ENCODE data around the gene FOXE1. TPM values are rescaled to one million over a fixed set of nuclear protein-coding genes. Genes with fewer than 3 reads are reported as not detected.

FOXE1 gene
- total RNA-seq, 1 experiment from 2014 or later: not detected

GRCh38 chr9:97858393-97858713 lies 5.3 kb downstream of the FOXE1 start:
- TF ChIP-seq CTCF (conservative IDR thresholded peaks at IDR 0.05; ENCODE audit: low read depth, low read length) (no peak), EZH2 (IDR thresholded peaks at IDR 0.05; ENCODE audit: borderline replicate concordance, low read depth, low read length, poor library complexity, severe bottlenecking) (peak; percentile 72)
- ChIA-PET CTCF (no interaction called here), POLR2A (ENCODE audit: low non-redundant PET) (no interaction called here)
- no peak overlapping the region for H3K4me3 ChIP-seq (ENCODE audit: low read depth, low read length, poor library complexity, severe bottlenecking)
- H3K36me3 ChIP-seq (ENCODE audit: insufficient read depth, low read length, poor library complexity, severe bottlenecking): no peaks in the 10 kb centered on the region
- DNase-seq (ENCODE audit: low spot score): no peak
- no peak overlapping the region for H3K27ac ChIP-seq (ENCODE audit: low read depth, low read length, poor library complexity, severe bottlenecking)
- peaks cover 88% of the 10 kb centered on the region for H3K27me3 ChIP-seq (replicated peaks; ENCODE audit: insufficient read depth, low read depth, low read length, poor library complexity)
- no peaks in the 10 kb centered on the region for H3K9me3 ChIP-seq (ENCODE audit: low read depth, low read length, poor library complexity, severe bottlenecking)
- H3K4me1 ChIP-seq (ENCODE audit: insufficient read depth, low read length, poor library complexity, severe bottlenecking): peaks cover 6% of the 10 kb centered on the region
- BruUV-seq (replicated peaks): no TSS peak
- intact Hi-C loops (cut with micrococcal nuclease; ENCODE audit: unreplicated experiment): no loop called here

DNA sequence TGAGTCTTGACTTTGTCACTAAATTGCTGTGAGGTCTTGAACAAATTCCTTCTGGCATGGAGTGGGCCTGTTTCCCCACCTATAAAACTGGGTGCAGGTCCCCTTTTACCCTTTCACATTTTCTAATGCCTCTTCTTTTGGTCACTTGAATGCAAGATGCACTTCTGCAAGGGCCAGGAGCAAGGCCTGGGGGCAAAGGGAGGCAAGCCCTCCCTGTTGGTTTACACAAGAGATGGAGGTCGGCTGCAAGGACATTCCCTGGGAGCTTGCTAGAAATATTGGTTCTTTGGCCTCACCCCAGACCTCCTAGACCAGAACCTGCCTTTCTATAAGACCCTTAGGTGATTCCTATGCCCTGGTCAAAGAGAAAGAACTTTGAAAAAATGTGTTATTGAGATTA lies 5.8 kb downstream of the FOXE1 start:
- H3K27ac ChIP-seq (ENCODE audit: low read depth, low read length, poor library complexity, severe bottlenecking): no peak overlapping the region
- no peak overlapping the region for H3K4me3 ChIP-seq (ENCODE audit: low read depth, low read length, poor library complexity, severe bottlenecking)
- no peaks in the 10 kb centered on the region for H3K9me3 ChIP-seq (ENCODE audit: low read depth, low read length, poor library complexity, severe bottlenecking)
- DNase-seq (ENCODE audit: low spot score): no peak
- ChIA-PET CTCF (no interaction called here), POLR2A (ENCODE audit: low non-redundant PET) (no interaction called here)
- no TSS peak for BruUV-seq (replicated peaks)
- peaks cover 84% of the 10 kb centered on the region for H3K27me3 ChIP-seq (replicated peaks; ENCODE audit: insufficient read depth, low read depth, low read length, poor library complexity)
- intact Hi-C loops (cut with micrococcal nuclease; ENCODE audit: unreplicated experiment): no loop called here
- H3K4me1 ChIP-seq (ENCODE audit: insufficient read depth, low read length, poor library complexity, severe bottlenecking): peaks cover 1% of the 10 kb centered on the region
- no peaks in the 10 kb centered on the region for H3K36me3 ChIP-seq (ENCODE audit: insufficient read depth, low read length, poor library complexity, severe bottlenecking)
- TF ChIP-seq CTCF (conservative IDR thresholded peaks at IDR 0.05; ENCODE audit: low read depth, low read length) (no peak), EZH2 (IDR thresholded peaks at IDR 0.05; ENCODE audit: borderline replicate concordance, low read depth, low read length, poor library complexity, severe bottlenecking) (no peak)

DNA sequence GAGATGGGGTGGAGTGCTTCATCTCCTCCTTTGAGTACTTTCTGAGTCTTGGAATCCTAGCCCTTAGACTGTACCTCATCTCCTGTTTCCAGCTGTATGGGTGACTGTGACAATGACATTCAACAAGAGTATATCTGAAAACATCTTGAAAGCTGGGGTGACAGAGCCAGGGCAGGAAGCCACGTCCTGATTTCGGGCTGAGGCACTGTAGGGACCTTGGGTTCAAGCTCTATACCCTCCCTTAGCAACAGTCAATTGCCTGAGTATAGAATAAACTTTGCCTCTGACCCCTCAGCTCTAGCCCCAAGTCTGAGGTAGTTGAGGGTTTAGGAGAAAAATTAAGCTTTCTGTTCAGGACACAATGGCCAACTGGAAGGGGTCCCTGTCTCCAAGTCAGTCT lies 6.3 kb downstream of the FOXE1 start:
- peaks cover 79% of the 10 kb centered on the region for H3K27me3 ChIP-seq (replicated peaks; ENCODE audit: insufficient read depth, low read depth, low read length, poor library complexity)
- H3K4me3 ChIP-seq (ENCODE audit: low read depth, low read length, poor library complexity, severe bottlenecking): no peak overlapping the region
- POLR2A ChIA-PET (ENCODE audit: low non-redundant PET): no interaction called here
- TF ChIP-seq CTCF (conservative IDR thresholded peaks at IDR 0.05; ENCODE audit: low read depth, low read length): no peak
- no peak for TF ChIP-seq EZH2 (IDR thresholded peaks at IDR 0.05; ENCODE audit: borderline replicate concordance, low read depth, low read length, poor library complexity, severe bottlenecking)
- BruUV-seq (replicated peaks): no TSS peak
- no peaks in the 10 kb centered on the region for H3K9me3 ChIP-seq (ENCODE audit: low read depth, low read length, poor library complexity, severe bottlenecking)
- no peak overlapping the region for H3K27ac ChIP-seq (ENCODE audit: low read depth, low read length, poor library complexity, severe bottlenecking)
- intact Hi-C loops (cut with micrococcal nuclease; ENCODE audit: unreplicated experiment): no loop called here
- no peak for DNase-seq (ENCODE audit: low spot score)
- H3K36me3 ChIP-seq (ENCODE audit: insufficient read depth, low read length, poor library complexity, severe bottlenecking): no peaks in the 10 kb centered on the region
- H3K4me1 ChIP-seq (ENCODE audit: insufficient read depth, low read length, poor library complexity, severe bottlenecking): no peaks in the 10 kb centered on the region
- CTCF ChIA-PET: no interaction called here
